HCT116 (cell line): ENCODE measurements around the gene CCDC24. TPM values are rescaled to one million over a fixed set of nuclear protein-coding genes. Genes with fewer than 3 reads are reported as not detected.

ENCODE experiments used
- ATAC-seq: fragments of 200-7000 bp; cut with Tn5 transposase; 2 replicates; pipeline ENCODE4 v1.9.1; 2020; ENCODE audit warnings: mild to moderate bottlenecking, moderate library complexity
- BruUV-seq: library from RNA; stranded (reverse); fragments of 400-500 nt; replicated peaks from 2 replicates; lab custom pipeline; 2021; lab: Mats Ljungman, UMichigan
- CTCF ChIA-PET: fragments of 300-600 bp; sonication (Branson Sonifier 250); formaldehyde crosslinking; loops from one replicate; lab custom pipeline; 2021; ENCODE audit warnings: antibody characterized with exemption; lab: Charles Lee
- POLR2A ChIA-PET: fragments of 300-600, 350-600 bp; sonication (Branson Sonifier 250); formaldehyde crosslinking; loops from one replicate; lab custom pipeline; 2021; ENCODE audit warnings: antibody characterized with exemption; lab: Charles Lee
- RAD21 ChIA-PET, 2 experiments: fragments of 300-600 bp; sonication (Branson Sonifier 250); formaldehyde crosslinking; loops; one replicate each; lab custom pipeline; 2023; ENCODE audit warnings: low total read pairs in 2 of 2; ENCODE audit not compliant: uncharacterized antibody in 2 of 2, unreplicated experiment in 2 of 2, low non-redundant PET in 1 of 2; lab: Charles Lee
- DNase-seq: peaks from one replicate; pipeline ENCODE4 v3.0.0-alpha.2; 2010; ENCODE audit warnings: low read depth, low spot score
- H2AFZ ChIP-seq: fragments of 200-600 bp; shearing (Covaris generic), sonication (generic); 2 replicates; pipeline ENCODE4 v1.6.1; 2017; ENCODE audit warnings: low read depth, mixed run types, mixed read lengths, antibody characterized with exemption, low read length; ENCODE audit not compliant: poor library complexity, severe bottlenecking
- H3K27ac ChIP-seq: 2 replicates; pipeline ENCODE4 v1.5.1; 2012; ENCODE audit warnings: low read depth, low read length
- H3K27me3 ChIP-seq: fragments of 200-600 bp; sonication (generic); 2 replicates; pipeline ENCODE4 v1.6.1; 2016; ENCODE audit warnings: mixed run types, low read length, mixed read lengths; ENCODE audit not compliant: insufficient read depth
- H3K36me3 ChIP-seq, 2 experiments: fragments of 200-500 bp in 1 of 2; fragments of 200-600 bp in 1 of 2; sonication (Bioruptor generic) in 1 of 2; sonication (generic) in 1 of 2; 2 replicates each; pipeline versions ENCODE4 v1.5.1 to v1.6.1; 2014 to 2016; ENCODE audit warnings: low read length in 2 of 2, inconsistent platforms in 1 of 2, mixed read lengths in 1 of 2, mixed run types in 1 of 2; ENCODE audit not compliant: insufficient read depth in 2 of 2, control insufficient read depth in 1 of 2
- H3K4me1 ChIP-seq, 2 experiments: fragments of 200-600 bp in 1 of 2; sonication (generic) in 1 of 2; 2 replicates each; pipeline versions ENCODE4 v1.5.1 to v1.6.1; 2012 to 2017; ENCODE audit warnings: low read length in 2 of 2, inconsistent platforms in 1 of 2, mild to moderate bottlenecking in 1 of 2, mixed read lengths in 1 of 2, mixed run types in 1 of 2, moderate library complexity in 1 of 2; ENCODE audit not compliant: insufficient read depth in 2 of 2, control insufficient read depth in 1 of 2
- H3K4me2 ChIP-seq: fragments of 200-600 bp; sonication (generic); 2 replicates; pipeline ENCODE4 v1.6.1; 2017; ENCODE audit warnings: mixed run types, low read length, mixed read lengths
- H3K4me3 ChIP-seq, 2 experiments: fragments of 200-600 bp in 1 of 2; sonication (generic) in 1 of 2; replicated peaks in 1 of 2; 2 replicates each; pipeline ENCODE4 v1.5.1; 2011 to 2016; ENCODE audit warnings: low read length in 2 of 2, control low read depth in 1 of 2, low read depth in 1 of 2, mild to moderate bottlenecking in 1 of 2, mixed read lengths in 1 of 2, mixed run types in 1 of 2
- H3K79me2 ChIP-seq: fragments of 200-600 bp; sonication (generic); 2 replicates; pipeline ENCODE4 v1.6.1; 2017; ENCODE audit warnings: mild to moderate bottlenecking, mixed run types, low read length, moderate library complexity, mixed read lengths; ENCODE audit not compliant: insufficient read depth
- H3K9ac ChIP-seq: fragments of 200-600 bp; sonication (generic); 2 replicates; pipeline ENCODE4 v1.6.1; 2016; ENCODE audit warnings: low read length, mixed read lengths
- H3K9me2 ChIP-seq: fragments of 200-600 bp; sonication (generic), shearing (Covaris generic); 2 replicates; pipeline ENCODE4 v1.6.1; 2017; ENCODE audit warnings: mixed run types, mild to moderate bottlenecking, moderate library complexity; ENCODE audit not compliant: insufficient read depth
- H3K9me3 ChIP-seq, 2 experiments: fragments of 200-500 bp in 1 of 2; fragments of 200-600 bp in 1 of 2; sonication (Bioruptor generic) in 1 of 2; sonication (generic) in 1 of 2; 2 replicates each; pipeline ENCODE4 v1.6.1; 2014 to 2017; ENCODE audit warnings: low read length in 2 of 2, mixed read lengths in 2 of 2, inconsistent platforms in 1 of 2, low read depth in 1 of 2, mild to moderate bottlenecking in 1 of 2, mixed run types in 1 of 2, moderate library complexity in 1 of 2; ENCODE audit not compliant: control insufficient read depth in 1 of 2, insufficient read depth in 1 of 2
- H4K20me1 ChIP-seq: fragments of 200-600 bp; sonication (generic), shearing (Covaris generic); 2 replicates; pipeline ENCODE4 v1.6.1; 2017; ENCODE audit warnings: mixed run types, mild to moderate bottlenecking, moderate library complexity; ENCODE audit not compliant: insufficient read depth
- CTCF ChIP-seq, 3 experiments: fragments of 200-600 bp in 1 of 3; sonication (generic) in 1 of 3; IDR thresholded peaks in 2 of 3; conservative IDR thresholded peaks in 1 of 3; 2 replicates each; pipeline ENCODE4 v1.5.1; 2012 to 2017; ENCODE audit warnings: low read depth in 2 of 3, low read length in 2 of 3, antibody characterized with exemption in 1 of 3, borderline replicate concordance in 1 of 3, control low read depth in 1 of 3, mild to moderate bottlenecking in 1 of 3, mixed read lengths in 1 of 3, mixed run types in 1 of 3, moderate library complexity in 1 of 3; ENCODE audit not compliant: insufficient read depth in 1 of 3
- EGR1 ChIP-seq: IDR thresholded peaks from 2 replicates; pipeline ENCODE4 v1.6.1; 2012; ENCODE audit warnings: low read depth
- POLR2A ChIP-seq: IDR thresholded peaks from 2 replicates; pipeline ENCODE4 v1.7.0; 2011; ENCODE audit warnings: borderline replicate concordance; ENCODE audit not compliant: insufficient read depth, insufficient read length; ENCODE audit errors: extremely low read depth
- POLR2AphosphoS5 ChIP-seq: IDR thresholded peaks from 2 replicates; pipeline ENCODE4 v1.6.1; 2011; ENCODE audit warnings: mild to moderate bottlenecking, low read depth, low read length, moderate library complexity
- REST ChIP-seq: IDR thresholded peaks from 2 replicates; pipeline ENCODE4 v1.6.1; 2012; ENCODE audit warnings: low read depth
- TCF7L2 ChIP-seq: IDR thresholded peaks from 2 replicates; pipeline ENCODE4 v1.7.0; 2011; ENCODE audit warnings: borderline replicate concordance, inconsistent platforms; ENCODE audit not compliant: insufficient read depth, insufficient read length; ENCODE audit errors: extremely low read depth
- ZBTB33 ChIP-seq: IDR thresholded peaks from 2 replicates; pipeline ENCODE4 v1.6.1; 2011; ENCODE audit warnings: mild to moderate bottlenecking, low read length, moderate library complexity; ENCODE audit not compliant: insufficient replicate concordance; ENCODE audit errors: extremely low read depth
- ZFX ChIP-seq: fragments of 450-650 bp; IDR thresholded peaks from 2 replicates; pipeline ENCODE4 v1.6.1; 2017
- ZNF274 ChIP-seq: fragments of 200-500 bp; sonication (Bioruptor generic); IDR thresholded peaks from 2 replicates; pipeline ENCODE4 v1.6.1; 2014; ENCODE audit warnings: mild to moderate bottlenecking, low read depth, low read length, inconsistent platforms
- intact Hi-C: fragments of 100-400 bp; cut with micrococcal nuclease; formaldehyde crosslinking; loops from 2 replicates; pipeline ENCODE4 v1.10.0; 2022
- total RNA-seq: library from RNA; stranded (reverse); gene quantifications from one replicate; pipeline ENCODE4 v1.2.1, GENCODE V29; 2021; ENCODE audit not compliant: unreplicated experiment

The CCDC24 gene
- total RNA-seq, 1 experiment from 2014 or later = 23.3 TPM

- TF ChIP-seq ZBTB33 (no peak), ZFX (no peak)
These were observed 45.6 kb upstream of the CCDC24 start (continued) for GRCh38 chr1:43945674-43946235.

GRCh38 chr1:43946236-43947060, 45.0 kb upstream of the CCDC24 start, which contains the start of gene IPO13:
Gene IPO13 (plus strand): TSS chr1:43946950. CDS start chr1:43947601, 651 bp downstream.
- peaks cover 10 to 23% of the 10 kb centered on the region in 2 experiments; a peak in 3 of 4 replicates for H3K4me1 ChIP-seq
- no peaks in the 10 kb centered on the region for H4K20me1 ChIP-seq
- POLR2A ChIA-PET = interaction anchor here (0.6 to 1.4 kb wide), 5 partner anchors 11 to 187 kb away, joined by 3 to 9 read pairs (median 3); no protein-coding TSS in a partner anchor
- peak within 1 kb of the TSS; percentile 77 to 97 for H3K4me3 ChIP-seq
- peak within 1 kb of the TSS; percentile 96 for H3K4me2 ChIP-seq
- ATAC-seq = peak; percentile 95
- BruUV-seq = no TSS peak
- RAD21 ChIA-PET = interaction anchor here in 1 of 2 experiments (0.6 to 2.0 kb wide), 3 partner anchors 12 to 348 kb away, joined by 3 to 10 read pairs (median 9); partner anchors contain the start of gene ARTN
- H3K9me3 ChIP-seq = no peaks in the 10 kb centered on the region
- H3K9ac ChIP-seq = peak within 1 kb of the TSS; percentile 76
- no peaks in the 10 kb centered on the region for H3K9me2 ChIP-seq
- intact Hi-C loops = loop anchor here (1.0 kb wide), 1 partner anchor 183 kb away; no protein-coding TSS in a partner anchor
- CTCF ChIA-PET = interaction anchor here (1.1 to 9.8 kb wide), 4 partner anchors 13 to 183 kb away, joined by 3 to 130 read pairs (median 14); partner anchors contain the start of gene ARTN
- H3K79me2 ChIP-seq = peaks cover 11% of the 10 kb centered on the region
- H3K36me3 ChIP-seq = 0 out of 4 replicates have a peak, but pooled peaks cover 0 to 3% of the 10 kb centered on the region in 2 experiments
- no peaks in the 10 kb centered on the region for H3K27me3 ChIP-seq
- peak within 1 kb of the TSS; percentile 88 for H3K27ac ChIP-seq
- peak; percentile 93 for DNase-seq
- H2AFZ ChIP-seq = peak within 1 kb of the TSS; percentile 56
- TF ChIP-seq ZBTB33 = no peak
- no peak for TF ChIP-seq ZNF274
- peak; percentile 90 for TF ChIP-seq POLR2AphosphoS5
- peak; percentile 72 to 84 (median 76) for TF ChIP-seq CTCF (IDR thresholded peaks at IDR 0.05 in 2 of 3, conservative IDR thresholded peaks at IDR 0.05 in 1 of 3; ENCODE audit: borderline replicate concordance in 1 of 3, insufficient read depth in 1 of 3, low read depth in 2 of 3, low read length in 2 of 3)
- TF ChIP-seq REST = peak; percentile 78
- TF ChIP-seq POLR2A = peak; percentile 53
- TF ChIP-seq EGR1 = peak; percentile 88
- TF ChIP-seq ZFX = peak; percentile 72; the same call in 1 of the 2 replicates
- peak; percentile 34 for TF ChIP-seq TCF7L2
